Brain microvascular endothelial cell (primary cell): Measurements from ENCODE around the gene CLPTM1L.

Experiments
- DNase-seq: peaks from one replicate; pipeline ENCODE4 v3.0.0-alpha.2; 2020
- H3K27ac ChIP-seq: fragments of 250-450 bp; sonication (Bioruptor Pico); 2 replicates; pipeline ENCODE4 v1.5.1; 2020; ENCODE audit warnings: mild to moderate bottlenecking, moderate library complexity
- H3K27me3 ChIP-seq: fragments of 250-450 bp; sonication (Bioruptor Pico); replicated peaks from 2 replicates; pipeline ENCODE4 v1.5.1; 2020; ENCODE audit warnings: mild to moderate bottlenecking
- H3K36me3 ChIP-seq: fragments of 250-450 bp; sonication (Bioruptor Pico); replicated peaks from 2 replicates; pipeline ENCODE4 v1.5.1; 2020; ENCODE audit warnings: mild to moderate bottlenecking
- H3K4me3 ChIP-seq: 2 replicates; pipeline ENCODE4 v1.5.1; 2011; ENCODE audit warnings: low read depth, mild to moderate bottlenecking, control low read depth, low read length, moderate library complexity
- in situ Hi-C: cut with HindIII; loops from 2 replicates; pipeline ENCODE4 v1.10.0; 2017; ENCODE audit warnings: low sequenced_read_pairs, low pct_ligation_motif_present
- TF ChIP-seq, protein P1 (sequence below): IDR thresholded peaks from 2 replicates; pipeline ENCODE4 v1.5.1; 2011; ENCODE audit warnings: low read depth, mild to moderate bottlenecking, moderate library complexity, low read length, control low read depth, inconsistent platforms; ENCODE audit errors: missing control alignments

The CLPTM1L gene

DNA sequence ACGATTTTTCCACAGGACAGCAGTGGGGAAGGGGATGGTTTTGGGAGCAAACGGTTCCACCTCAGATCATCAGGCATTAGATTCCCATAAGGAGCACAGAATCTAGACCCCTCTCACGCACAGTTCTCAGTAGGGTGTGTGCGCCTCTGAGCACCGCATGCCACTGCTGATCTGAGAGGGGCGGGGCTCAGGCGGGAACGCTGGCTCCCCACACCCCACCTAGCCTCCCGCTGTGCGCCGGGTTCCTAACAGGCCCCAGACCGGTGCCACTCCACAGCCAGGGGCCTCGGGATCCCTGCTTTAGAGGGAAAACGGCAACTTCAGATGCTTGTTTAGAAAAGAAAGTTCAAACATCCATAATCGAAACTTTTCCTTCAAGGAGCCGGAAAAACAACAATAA lies 70.4 kb downstream of the CLPTM1L start:
- TF ChIP-seq, protein P1, sequence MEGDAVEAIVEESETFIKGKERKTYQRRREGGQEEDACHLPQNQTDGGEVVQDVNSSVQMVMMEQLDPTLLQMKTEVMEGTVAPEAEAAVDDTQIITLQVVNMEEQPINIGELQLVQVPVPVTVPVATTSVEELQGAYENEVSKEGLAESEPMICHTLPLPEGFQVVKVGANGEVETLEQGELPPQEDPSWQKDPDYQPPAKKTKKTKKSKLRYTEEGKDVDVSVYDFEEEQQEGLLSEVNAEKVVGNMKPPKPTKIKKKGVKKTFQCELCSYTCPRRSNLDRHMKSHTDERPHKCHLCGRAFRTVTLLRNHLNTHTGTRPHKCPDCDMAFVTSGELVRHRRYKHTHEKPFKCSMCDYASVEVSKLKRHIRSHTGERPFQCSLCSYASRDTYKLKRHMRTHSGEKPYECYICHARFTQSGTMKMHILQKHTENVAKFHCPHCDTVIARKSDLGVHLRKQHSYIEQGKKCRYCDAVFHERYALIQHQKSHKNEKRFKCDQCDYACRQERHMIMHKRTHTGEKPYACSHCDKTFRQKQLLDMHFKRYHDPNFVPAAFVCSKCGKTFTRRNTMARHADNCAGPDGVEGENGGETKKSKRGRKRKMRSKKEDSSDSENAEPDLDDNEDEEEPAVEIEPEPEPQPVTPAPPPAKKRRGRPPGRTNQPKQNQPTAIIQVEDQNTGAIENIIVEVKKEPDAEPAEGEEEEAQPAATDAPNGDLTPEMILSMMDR, result no peak
- H3K36me3 ChIP-seq, result no peaks in the 10 kb centered on the region
- in situ Hi-C loops, result no loop called here
- DNase-seq, result no peak
- H3K4me3 ChIP-seq, result no peak overlapping the region
- H3K27ac ChIP-seq, result no peak overlapping the region
- no peaks in the 10 kb centered on the region for H3K27me3 ChIP-seq

DNA sequence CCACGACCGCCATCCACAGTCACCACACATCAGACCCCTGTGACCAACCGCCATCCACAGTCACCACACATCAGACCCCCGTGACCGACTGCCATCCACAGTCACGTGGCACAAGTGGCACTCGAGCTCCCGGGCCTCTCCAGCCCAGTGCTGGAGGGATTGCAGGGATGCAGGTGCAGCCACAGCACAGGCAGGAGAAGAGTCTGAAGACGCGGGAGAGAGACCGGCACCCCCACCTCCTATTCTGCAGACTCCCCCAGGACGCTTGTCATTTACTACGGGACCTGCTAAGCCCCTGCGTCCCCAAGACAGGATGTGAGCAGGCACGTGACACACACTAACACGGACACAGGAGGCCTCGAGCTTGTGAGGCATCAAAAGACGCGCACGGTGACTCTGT lies 71.2 kb downstream of the CLPTM1L start:
- no peak overlapping the region for H3K27ac ChIP-seq
- in situ Hi-C loops, result no loop called here
- TF ChIP-seq, protein P1, result no peak
- H3K4me3 ChIP-seq, result no peak overlapping the region
- no peaks in the 10 kb centered on the region for H3K36me3 ChIP-seq
- no peak for DNase-seq
- H3K27me3 ChIP-seq, result no peaks in the 10 kb centered on the region

DNA sequence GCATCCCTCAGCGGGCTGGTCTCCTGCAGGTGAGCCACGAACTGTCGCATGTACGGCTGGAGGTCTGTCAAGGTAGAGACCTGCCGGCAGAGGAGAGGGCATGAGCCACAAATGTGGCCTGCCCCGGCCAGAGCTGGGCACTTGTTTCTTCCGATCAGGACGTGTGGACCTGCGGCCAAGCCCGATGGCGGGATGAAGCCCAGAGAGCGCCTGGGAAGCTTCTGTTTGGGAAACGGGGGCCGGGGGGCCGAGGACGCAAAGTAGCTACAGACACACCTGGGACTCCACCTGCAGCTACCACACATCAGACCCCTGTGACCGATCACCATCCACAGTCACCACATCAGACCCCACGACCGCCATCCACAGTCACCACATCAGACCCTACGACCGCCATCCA lies 72.7 kb downstream of the CLPTM1L start:
- TF ChIP-seq, protein P1, result no peak
- in situ Hi-C loops, result no loop called here
- Histone ChIP-seq H3K27ac (no peak overlapping the region), H3K27me3 (no peaks in the 10 kb centered on the region), H3K36me3 (no peaks in the 10 kb centered on the region), H3K4me3 (no peak overlapping the region)
- DNase-seq, result no peak

DNA sequence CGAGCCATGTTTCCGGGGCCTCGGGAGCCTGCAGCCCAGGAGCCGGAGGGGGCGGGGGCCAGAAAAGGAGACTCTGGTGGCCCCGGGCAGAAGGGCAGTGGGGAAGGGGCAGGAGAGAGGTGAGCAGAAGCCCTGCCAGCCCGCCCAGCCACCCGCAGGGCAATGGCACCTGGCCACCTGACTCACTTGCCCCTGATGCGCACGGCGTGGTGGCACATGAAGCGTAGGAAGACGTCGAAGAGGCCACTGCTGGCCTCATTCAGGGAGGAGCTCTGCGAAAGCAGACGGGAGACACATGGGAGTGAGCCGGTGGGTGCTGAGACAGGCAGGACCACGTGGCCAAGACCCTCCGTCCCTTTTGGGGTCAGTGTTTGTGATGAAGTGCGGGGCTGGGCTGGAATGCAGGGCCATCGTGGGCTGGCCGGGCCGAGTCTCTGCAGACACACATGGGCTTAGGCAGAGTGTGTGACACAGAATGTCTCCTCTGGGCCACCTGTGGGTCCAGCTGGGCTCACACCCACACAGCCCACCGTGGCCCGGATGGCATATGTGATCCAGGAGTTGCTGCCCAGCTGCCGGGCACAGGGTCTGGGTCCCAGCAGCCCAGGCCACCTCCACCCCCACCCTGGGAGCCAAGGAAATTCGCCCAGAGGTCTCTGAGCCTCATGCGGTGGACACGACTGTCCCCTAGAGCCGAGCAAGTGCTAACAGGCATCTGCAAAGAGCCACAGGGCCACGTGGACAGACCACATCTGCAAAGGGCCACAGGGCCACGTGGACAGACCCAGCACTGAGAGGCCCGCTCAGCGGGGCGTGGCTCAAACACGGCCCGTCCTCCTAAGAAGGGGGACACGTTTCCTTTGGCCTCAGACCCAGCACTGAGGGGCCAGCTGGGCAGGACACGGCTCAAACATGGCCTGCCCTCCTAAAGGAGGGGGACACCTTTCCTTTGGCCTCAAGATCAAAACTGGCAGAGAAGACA lies 73.7 kb downstream of the CLPTM1L start:
- no peaks in the 10 kb centered on the region for H3K36me3 ChIP-seq
- no peaks in the 10 kb centered on the region for H3K27me3 ChIP-seq
- TF ChIP-seq, protein P1, result no peak
- H3K27ac ChIP-seq, result no peak overlapping the region
- in situ Hi-C loops, result no loop called here
- no peak overlapping the region for H3K4me3 ChIP-seq
- DNase-seq, result no peak

DNA sequence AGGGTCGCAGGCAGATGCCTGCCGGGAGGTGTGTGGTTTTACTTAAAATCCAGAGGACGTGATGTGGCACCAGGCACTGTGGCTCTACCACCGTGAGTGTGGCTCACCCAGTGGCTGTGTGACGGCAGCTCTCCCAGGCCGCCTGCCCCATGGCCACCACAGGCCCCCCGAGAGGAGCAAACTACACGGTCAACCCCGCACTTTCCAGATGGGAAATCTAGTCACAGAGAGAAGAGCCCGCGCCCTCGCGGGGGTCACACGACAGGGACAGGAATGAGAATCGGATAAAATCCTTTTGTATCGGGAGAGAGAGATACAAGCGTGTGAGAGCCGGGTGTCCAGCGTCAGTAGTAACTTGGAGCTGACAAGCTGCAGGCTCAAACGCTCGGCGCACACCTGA lies 74.5 kb downstream of the CLPTM1L start:
- H3K4me3 ChIP-seq, result no peak overlapping the region
- no peaks in the 10 kb centered on the region for H3K27me3 ChIP-seq
- no peaks in the 10 kb centered on the region for H3K36me3 ChIP-seq
- no peak overlapping the region for H3K27ac ChIP-seq
- in situ Hi-C loops, result no loop called here
- no peak for DNase-seq
- TF ChIP-seq, protein P1, result no peak

DNA sequence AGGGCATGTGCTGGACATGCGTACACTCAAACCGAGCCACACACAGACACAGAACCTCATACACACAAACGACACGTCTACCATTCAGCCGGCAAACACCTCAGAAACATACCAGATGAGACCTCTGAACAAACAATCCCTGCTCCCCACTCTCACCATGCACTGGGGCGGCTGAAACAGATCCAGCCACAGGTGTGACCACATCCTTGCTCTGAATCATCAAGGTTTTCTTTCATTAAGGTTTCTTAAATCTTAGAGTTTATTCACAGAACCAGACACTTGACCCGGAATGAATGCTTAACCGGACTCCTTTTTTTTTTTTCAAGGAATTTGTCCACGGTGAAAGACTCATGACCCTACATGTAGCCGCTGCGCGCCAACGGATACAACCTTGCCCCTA lies 76.2 kb downstream of the CLPTM1L start:
- in situ Hi-C loops, result no loop called here
- TF ChIP-seq, protein P1, result no peak
- H3K27me3 ChIP-seq, result no peaks in the 10 kb centered on the region
- no peaks in the 10 kb centered on the region for H3K36me3 ChIP-seq
- no peak for DNase-seq
- H3K4me3 ChIP-seq, result no peak overlapping the region
- no peak overlapping the region for H3K27ac ChIP-seq
